Activated CD4-positive, alpha-beta T cell treated with anti-CD3 and anti-CD28 coated beads, Interleukin-2, amount 10 ng/mL, durations not matched to agents 24 days and 14 days (primary cell): ENCODE results near the gene TMEM128. TPM values are rescaled to one million over a fixed set of nuclear protein-coding genes. Genes with fewer than 3 reads are reported as not detected.
"Not testable (repeated sequence)": the region's sequence is repeated elsewhere in the genome, so short reads cannot be mapped to it uniquely, and the experiment has no call there.

Source experiments
- DNase-seq: peaks from one replicate; pipeline ENCODE4 v3.0.0; 2022
- H3K27ac Mint-ChIP-seq: one replicate; pipeline ENCODE4 v1.8.0; 2022; ENCODE audit warnings: mild to moderate bottlenecking, mixed read lengths
- H3K27me3 Mint-ChIP-seq: one replicate; pipeline ENCODE4 v1.8.0; 2022; ENCODE audit warnings: mixed read lengths
- H3K36me3 Mint-ChIP-seq: one replicate; pipeline ENCODE4 v1.8.0; 2022; ENCODE audit warnings: low read depth, mild to moderate bottlenecking, mixed read lengths
- H3K4me1 Mint-ChIP-seq: one replicate; pipeline ENCODE4 v1.8.0; 2021; ENCODE audit warnings: mixed read lengths
- H3K4me3 Mint-ChIP-seq: one replicate; pipeline ENCODE4 v1.8.0; 2022; ENCODE audit warnings: mild to moderate bottlenecking, moderate library complexity, mixed read lengths
- H3K9me3 Mint-ChIP-seq: one replicate; pipeline ENCODE4 v1.8.0; 2021; ENCODE audit warnings: mixed read lengths
- intact Hi-C: fragments of 100-400 bp; cut with micrococcal nuclease; formaldehyde crosslinking; loops from one replicate; pipeline ENCODE4 v1.15.1; 2023
- total RNA-seq: library from RNA; stranded (reverse); gene quantifications from 2 replicates; pipeline ENCODE4 v1.2.3, GENCODE V29; 2022

Gene TMEM128
- total RNA-seq, 1 donor from 2014 or later: 18.5 TPM

GRCh38 chr4:4239551-4239950 lies 8.5 kb downstream of the TMEM128 start:
- H3K4me3 Mint-ChIP-seq, H3K9me3 Mint-ChIP-seq, intact Hi-C loops, DNase-seq, H3K27ac Mint-ChIP-seq, H3K4me1 Mint-ChIP-seq, H3K27me3 Mint-ChIP-seq: not testable (repeated sequence)
- H3K36me3 Mint-ChIP-seq: peaks cover 44% of the 10 kb centered on the region

GRCh38 chr4:4233610-4234009 lies 14.4 kb downstream of the TMEM128 start:
- no peaks in the 10 kb centered on the region for H3K4me1 Mint-ChIP-seq
- DNase-seq: no peak
- no peak overlapping the region for H3K27ac Mint-ChIP-seq
- H3K9me3 Mint-ChIP-seq: no peaks in the 10 kb centered on the region
- peaks cover 11% of the 10 kb centered on the region for H3K36me3 Mint-ChIP-seq
- H3K27me3 Mint-ChIP-seq: peaks cover 13% of the 10 kb centered on the region
- intact Hi-C loops: no loop called here
- no peak overlapping the region for H3K4me3 Mint-ChIP-seq

- Mint-ChIP-seq H3K27me3 (peaks cover 54% of the 10 kb centered on the region), H3K4me1 (peaks cover 2% of the 10 kb centered on the region), H3K9me3 (no peaks in the 10 kb centered on the region), H3K36me3 (peaks cover 7% of the 10 kb centered on the region), H3K27ac (no peak overlapping the region), H3K4me3 (no peak overlapping the region)
- DNase-seq: no peak
- intact Hi-C loops: no loop called here
These were observed 19.7 kb downstream of the TMEM128 start for GRCh38 chr4:4228356-4228668.

GRCh38 chr4:4227510-4228355 lies 20.3 kb downstream of the TMEM128 start:
- Mint-ChIP-seq H3K4me3 (no peak overlapping the region), H3K4me1 (peaks cover 2% of the 10 kb centered on the region), H3K27ac (no peak overlapping the region), H3K36me3 (peaks cover 7% of the 10 kb centered on the region), H3K27me3 (peaks cover 58% of the 10 kb centered on the region), H3K9me3 (no peaks in the 10 kb centered on the region)
- intact Hi-C loops: no loop called here
- DNase-seq: no peak

- intact Hi-C loops: no loop called here
- H3K27me3 Mint-ChIP-seq: peaks cover 63% of the 10 kb centered on the region
- DNase-seq: no peak
- peaks cover 2% of the 10 kb centered on the region for H3K4me1 Mint-ChIP-seq
- no peaks in the 10 kb centered on the region for H3K9me3 Mint-ChIP-seq
- H3K27ac Mint-ChIP-seq: no peak within 1 kb of the TSS
- H3K36me3 Mint-ChIP-seq: peaks cover 7% of the 10 kb centered on the region
- H3K4me3 Mint-ChIP-seq: no peak within 1 kb of the TSS
These were observed 21.2 kb downstream of the TMEM128 start, which contains the start of gene OTOP1 for GRCh38 chr4:4226606-4227438. Gene OTOP1, minus strand, starts transcription at chr4:4226929. Its CDS starts 65 bp downstream, at chr4:4226864.

- Mint-ChIP-seq H3K36me3 (peaks cover 7% of the 10 kb centered on the region), H3K27me3 (peaks cover 62% of the 10 kb centered on the region), H3K27ac (no peak overlapping the region), H3K4me1 (peaks cover 2% of the 10 kb centered on the region), H3K4me3 (no peak overlapping the region), H3K9me3 (no peaks in the 10 kb centered on the region)
- no peak for DNase-seq
- intact Hi-C loops: no loop called here
These were observed 22.0 kb downstream of the TMEM128 start for GRCh38 chr4:4225915-4226605.

- no peak overlapping the region for H3K4me3 Mint-ChIP-seq
- DNase-seq: no peak
- H3K9me3 Mint-ChIP-seq: no peaks in the 10 kb centered on the region
- no peaks in the 10 kb centered on the region for H3K4me1 Mint-ChIP-seq
- H3K27ac Mint-ChIP-seq: no peak overlapping the region
- no peaks in the 10 kb centered on the region for H3K36me3 Mint-ChIP-seq
- peaks cover 15% of the 10 kb centered on the region for H3K27me3 Mint-ChIP-seq
- intact Hi-C loops: no loop called here
These were observed 30.9 kb downstream of the TMEM128 start for GRCh38 chr4:4217113-4217512.

GRCh38 chr4:4216648-4217047 lies 31.4 kb downstream of the TMEM128 start:
- H3K36me3 Mint-ChIP-seq: no peaks in the 10 kb centered on the region
- H3K4me1 Mint-ChIP-seq: no peaks in the 10 kb centered on the region
- no peaks in the 10 kb centered on the region for H3K9me3 Mint-ChIP-seq
- intact Hi-C loops: no loop called here
- H3K27me3 Mint-ChIP-seq: peaks cover 11% of the 10 kb centered on the region
- H3K27ac Mint-ChIP-seq: no peak overlapping the region
- DNase-seq: no peak
- no peak overlapping the region for H3K4me3 Mint-ChIP-seq

- H3K4me1 Mint-ChIP-seq, H3K27ac Mint-ChIP-seq, H3K36me3 Mint-ChIP-seq, H3K4me3 Mint-ChIP-seq, H3K9me3 Mint-ChIP-seq, intact Hi-C loops, DNase-seq: not testable (repeated sequence)
- peaks cover 14% of the 10 kb centered on the region for H3K27me3 Mint-ChIP-seq
These were observed 34.3 kb downstream of the TMEM128 start for GRCh38 chr4:4213674-4214073.

- no peaks in the 10 kb centered on the region for H3K9me3 Mint-ChIP-seq
- DNase-seq: no peak
- no peak overlapping the region for H3K4me3 Mint-ChIP-seq
- peaks cover 20% of the 10 kb centered on the region for H3K27me3 Mint-ChIP-seq
- intact Hi-C loops: no loop called here
- no peaks in the 10 kb centered on the region for H3K36me3 Mint-ChIP-seq
- no peaks in the 10 kb centered on the region for H3K4me1 Mint-ChIP-seq
- H3K27ac Mint-ChIP-seq: no peak overlapping the region
These were observed 41.8 kb downstream of the TMEM128 start for GRCh38 chr4:4206204-4206603.

- peaks cover 19% of the 10 kb centered on the region for H3K27me3 Mint-ChIP-seq
- H3K36me3 Mint-ChIP-seq: no peaks in the 10 kb centered on the region
These were observed 43.6 kb downstream of the TMEM128 start for GRCh38 chr4:4204401-4204745.

GRCh38 chr4:4203688-4204400 lies 44.2 kb downstream of the TMEM128 start:
- Mint-ChIP-seq H3K9me3 (no peaks in the 10 kb centered on the region), H3K4me1 (no peaks in the 10 kb centered on the region), H3K27ac (no peak overlapping the region), H3K27me3 (peaks cover 18% of the 10 kb centered on the region), H3K4me3 (no peak overlapping the region), H3K36me3 (no peaks in the 10 kb centered on the region)
- intact Hi-C loops: no loop called here
- DNase-seq: no peak

More at GRCh38 chr4:4204401-4204745, 43.6 kb downstream of the TMEM128 start:
- Mint-ChIP-seq H3K4me1 (no peaks in the 10 kb centered on the region), H3K4me3 (no peak overlapping the region), H3K27ac (no peak overlapping the region), H3K9me3 (no peaks in the 10 kb centered on the region)
- no peak for DNase-seq
- intact Hi-C loops: no loop called here

GRCh38 chr4:4202510-4202909 lies 45.5 kb downstream of the TMEM128 start:
- intact Hi-C loops: no loop called here
- DNase-seq: no peak
- no peak overlapping the region for H3K27ac Mint-ChIP-seq
- no peaks in the 10 kb centered on the region for H3K4me1 Mint-ChIP-seq
- no peaks in the 10 kb centered on the region for H3K36me3 Mint-ChIP-seq
- peaks cover 12% of the 10 kb centered on the region for H3K27me3 Mint-ChIP-seq
- no peak overlapping the region for H3K4me3 Mint-ChIP-seq
- H3K9me3 Mint-ChIP-seq: no peaks in the 10 kb centered on the region
